Measurements from ENCODE around the gene CCL2.

DNA sequence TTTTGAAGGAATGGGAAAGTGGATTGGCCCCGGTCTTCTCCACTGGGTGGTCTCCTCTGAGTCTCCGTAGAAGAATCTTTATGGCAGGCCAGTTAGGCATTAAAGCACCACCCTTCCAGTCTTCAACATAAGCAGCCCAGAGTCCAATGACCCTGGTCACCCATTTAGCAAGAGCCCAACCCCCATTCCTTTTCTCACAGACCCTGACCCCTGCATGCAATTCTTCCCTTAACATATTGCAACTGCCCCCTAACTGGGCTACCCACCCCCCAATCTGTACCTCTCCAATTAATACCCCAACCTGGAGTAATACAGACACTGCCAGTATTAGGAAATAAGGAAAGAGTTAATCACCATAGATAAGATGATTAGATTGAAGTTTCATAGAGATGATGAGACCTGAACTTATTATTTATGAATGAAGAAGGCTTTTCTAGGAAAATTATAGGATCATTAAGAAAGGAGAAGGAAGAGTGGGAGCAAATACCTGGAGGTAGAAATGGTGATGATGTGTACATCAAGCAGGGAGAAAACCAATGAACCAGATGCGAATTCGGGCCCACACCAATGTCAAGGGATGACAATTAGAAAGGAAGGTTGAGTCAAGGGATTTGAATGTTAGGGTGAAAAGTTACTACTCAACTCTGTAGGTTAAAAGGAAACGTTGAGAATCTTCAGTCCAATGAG is 2.4 kb downstream of the CCL2 start:
- TF ChIP-seq, protein P1, sequence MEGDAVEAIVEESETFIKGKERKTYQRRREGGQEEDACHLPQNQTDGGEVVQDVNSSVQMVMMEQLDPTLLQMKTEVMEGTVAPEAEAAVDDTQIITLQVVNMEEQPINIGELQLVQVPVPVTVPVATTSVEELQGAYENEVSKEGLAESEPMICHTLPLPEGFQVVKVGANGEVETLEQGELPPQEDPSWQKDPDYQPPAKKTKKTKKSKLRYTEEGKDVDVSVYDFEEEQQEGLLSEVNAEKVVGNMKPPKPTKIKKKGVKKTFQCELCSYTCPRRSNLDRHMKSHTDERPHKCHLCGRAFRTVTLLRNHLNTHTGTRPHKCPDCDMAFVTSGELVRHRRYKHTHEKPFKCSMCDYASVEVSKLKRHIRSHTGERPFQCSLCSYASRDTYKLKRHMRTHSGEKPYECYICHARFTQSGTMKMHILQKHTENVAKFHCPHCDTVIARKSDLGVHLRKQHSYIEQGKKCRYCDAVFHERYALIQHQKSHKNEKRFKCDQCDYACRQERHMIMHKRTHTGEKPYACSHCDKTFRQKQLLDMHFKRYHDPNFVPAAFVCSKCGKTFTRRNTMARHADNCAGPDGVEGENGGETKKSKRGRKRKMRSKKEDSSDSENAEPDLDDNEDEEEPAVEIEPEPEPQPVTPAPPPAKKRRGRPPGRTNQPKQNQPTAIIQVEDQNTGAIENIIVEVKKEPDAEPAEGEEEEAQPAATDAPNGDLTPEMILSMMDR (conservative IDR thresholded peaks at IDR 0.05; ENCODE audit: low read depth, low read length) = no peak
- TF ChIP-seq EZH2phosphoT487 (IDR thresholded peaks at IDR 0.05; ENCODE audit: borderline replicate concordance, low read length) = no peak

All from PC-3 (cell line).